ENCODE results near the gene CFAP54.

GRCh38 chr12:96472384-96472783, 17.0 kb upstream of the CFAP54 start:
- no peak for TF ChIP-seq CTCF (IDR thresholded peaks at IDR 0.05)
- TF ChIP-seq SMC3 (IDR thresholded peaks at IDR 0.05; ENCODE audit: low read depth, low read length): no peak
- TF ChIP-seq GABPA (IDR thresholded peaks at IDR 0.05; ENCODE audit: low read depth): no peak
- TF ChIP-seq REST (IDR thresholded peaks at IDR 0.05; ENCODE audit: low read depth, low read length): no peak
- TF ChIP-seq EP300 (IDR thresholded peaks at IDR 0.05; ENCODE audit: borderline replicate concordance in 1 of 2, low read depth in 1 of 2, low read length in 1 of 2): no peak
- TF ChIP-seq, protein P1, sequence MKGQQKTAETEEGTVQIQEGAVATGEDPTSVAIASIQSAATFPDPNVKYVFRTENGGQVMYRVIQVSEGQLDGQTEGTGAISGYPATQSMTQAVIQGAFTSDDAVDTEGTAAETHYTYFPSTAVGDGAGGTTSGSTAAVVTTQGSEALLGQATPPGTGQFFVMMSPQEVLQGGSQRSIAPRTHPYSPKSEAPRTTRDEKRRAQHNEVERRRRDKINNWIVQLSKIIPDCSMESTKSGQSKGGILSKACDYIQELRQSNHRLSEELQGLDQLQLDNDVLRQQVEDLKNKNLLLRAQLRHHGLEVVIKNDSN (IDR thresholded peaks at IDR 0.05; ENCODE audit: borderline replicate concordance, low read depth): no peak
- TF ChIP-seq POLR2AphosphoS5 (IDR thresholded peaks at IDR 0.05; ENCODE audit: low read depth, low read length): no peak
- no peak for TF ChIP-seq EZH2phosphoT487 (IDR thresholded peaks at IDR 0.05; ENCODE audit: borderline replicate concordance, low read depth)
- no peak for TF ChIP-seq JUND (IDR thresholded peaks at IDR 0.05)
- no peak for TF ChIP-seq GATA2 (CRISPR knock-in tag; IDR thresholded peaks at IDR 0.05)
